HT1080 (cell line): ENCODE measurements around the gene C7. TPM values are rescaled to one million over a fixed set of nuclear protein-coding genes. Genes with fewer than 3 reads are reported as not detected.
A peak's percentile ranks its signal among the peaks of the same experiment; 100 is the strongest.

Experiments used
- DNase-seq: peaks from one replicate; pipeline ENCODE4 v3.0.0-alpha.2; 2015; ENCODE audit warnings: low read depth
- total RNA-seq: library from RNA; depleted of rRNA; stranded (reverse); fragments of >200 nt; shearing (Covaris generic); gene quantifications from 2 replicates; pipeline ENCODE4 v1.2.3, GENCODE V29; 2014

The C7 gene
- total RNA-seq, 1 experiment from 2014 or later, result not detected

GRCh38 chr5:40915341-40915926, 6.1 kb downstream of the C7 start:
- no peak for DNase-seq

GRCh38 chr5:40916226-40916625, 6.9 kb downstream of the C7 start:
- no peak for DNase-seq

- no peak for DNase-seq
These were observed 19.7 kb downstream of the C7 start for GRCh38 chr5:40928886-40929448.

DNA sequence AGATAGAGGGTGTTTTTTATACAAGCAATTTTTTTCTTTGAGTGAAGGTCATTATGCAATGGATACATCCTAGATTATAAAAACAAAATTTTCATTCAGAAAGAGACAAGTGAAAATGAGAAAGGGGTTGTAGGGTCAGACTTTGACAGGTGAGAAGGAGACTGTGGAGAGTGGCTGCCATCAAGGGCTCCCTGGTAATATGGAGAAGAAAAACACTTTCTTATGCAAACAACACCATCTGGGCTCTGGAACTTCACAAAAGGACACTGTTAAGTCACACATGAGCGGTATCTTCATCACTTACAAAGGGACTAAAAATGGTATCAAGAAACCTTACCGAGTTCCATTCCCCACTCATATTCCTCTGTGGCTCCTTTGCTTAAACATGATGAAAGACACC, 23.5 kb downstream of the C7 start:
- DNase-seq, result no peak

DNA sequence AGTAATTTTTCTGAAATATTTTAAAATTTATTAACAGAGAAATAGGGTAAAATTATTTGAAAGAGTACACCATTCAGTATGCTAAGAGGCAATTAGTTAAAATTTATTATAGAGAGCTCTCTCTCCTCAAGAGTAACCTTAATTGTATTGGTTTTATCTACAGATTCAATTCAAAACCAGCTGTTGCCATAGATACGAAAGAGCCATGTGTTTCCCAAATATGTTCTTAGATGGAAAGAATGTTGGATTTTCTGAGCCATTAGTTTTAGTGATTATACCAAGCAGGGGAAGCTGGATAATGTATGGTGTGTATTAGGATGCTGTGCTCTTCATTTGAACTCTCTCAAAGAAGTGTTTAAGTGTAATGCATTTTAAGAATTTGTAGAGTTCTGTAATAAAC, 27.8 kb downstream of the C7 start:
- DNase-seq, result no peak

- no peak for DNase-seq
These were observed 30.5 kb downstream of the C7 start for GRCh38 chr5:40939753-40940152.

DNA sequence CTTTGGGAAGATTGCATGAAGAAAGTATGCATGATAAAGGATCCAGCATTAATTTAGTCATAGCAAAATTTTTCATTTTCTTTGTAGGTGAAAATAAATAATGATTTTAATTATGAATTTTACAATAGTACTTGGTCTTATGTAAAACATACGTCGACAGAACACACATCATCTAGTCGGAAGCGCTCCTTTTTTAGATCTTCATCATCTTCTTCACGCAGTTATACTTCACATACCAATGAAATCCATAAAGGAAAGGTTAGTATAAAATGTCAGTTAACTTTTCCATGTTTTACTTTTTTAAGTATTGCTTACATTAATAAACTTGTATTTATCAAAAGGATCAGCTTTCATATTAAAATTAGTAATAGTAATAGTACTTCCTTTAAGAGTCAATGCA, 35.8 kb downstream of the C7 start:
- DNase-seq, result no peak

DNA sequence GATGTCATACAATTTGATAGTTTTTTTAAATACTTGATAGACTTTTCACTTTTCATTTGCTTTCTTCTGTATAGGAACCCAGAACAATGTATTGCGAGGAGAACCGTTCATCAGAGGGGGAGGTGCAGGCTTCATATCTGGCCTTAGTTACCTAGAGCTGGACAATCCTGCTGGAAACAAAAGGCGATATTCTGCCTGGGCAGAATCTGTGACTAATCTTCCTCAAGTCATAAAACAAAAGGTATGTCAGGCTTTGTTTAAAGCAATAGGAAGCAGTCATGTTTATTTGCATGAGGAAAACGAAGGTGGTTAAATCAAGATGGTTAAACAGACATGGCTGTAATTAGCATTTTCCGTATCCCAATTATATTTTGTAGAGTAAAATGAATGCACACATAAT, 46.0 kb downstream of the C7 start:
- DNase-seq, result no peak

GRCh38 chr5:40957048-40957447, 47.8 kb downstream of the C7 start:
- DNase-seq, result no peak

DNA sequence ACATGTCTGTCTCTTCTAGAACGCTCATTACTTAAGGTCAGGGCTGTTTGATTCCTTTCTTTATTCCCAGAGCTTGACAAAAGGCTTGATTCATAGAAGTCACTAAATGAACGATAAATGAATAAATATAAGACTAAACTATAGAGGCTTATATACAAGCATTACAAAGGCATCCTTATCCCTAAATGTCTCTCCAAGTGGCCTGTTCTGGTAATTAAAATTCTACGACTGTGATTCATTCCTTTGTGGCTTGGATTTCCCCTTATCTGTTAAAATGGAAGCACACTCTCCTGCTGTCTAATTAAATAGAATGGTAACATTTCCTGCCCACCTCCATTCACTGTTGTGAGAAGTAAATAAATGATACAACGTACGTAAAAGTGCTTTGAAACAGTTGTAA, 49.5 kb downstream of the C7 start:
- DNase-seq, result peak; percentile 56

DNA sequence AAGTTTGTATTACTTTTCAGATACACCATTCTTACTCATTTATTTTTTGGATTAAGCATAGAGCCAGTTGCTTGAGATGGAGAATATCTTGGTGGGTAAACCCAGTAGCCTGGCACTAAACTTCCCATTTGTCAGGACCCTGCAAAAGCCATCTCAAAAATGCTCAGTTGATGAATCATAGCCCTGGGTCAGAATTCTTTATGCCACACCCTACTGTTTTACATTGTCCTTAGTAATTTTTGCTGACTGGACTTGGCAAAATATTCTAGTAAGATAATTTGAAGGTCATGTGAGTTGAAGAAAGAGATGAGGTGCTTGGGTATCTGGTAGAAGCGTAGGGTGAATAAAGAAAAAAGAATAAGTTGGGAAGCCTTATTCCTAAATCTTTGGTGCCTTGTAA, 50.7 kb downstream of the C7 start:
- peak; percentile 64 for DNase-seq

GRCh38 chr5:40962207-40962955, 53.1 kb downstream of the C7 start:
- DNase-seq, result peak; percentile 17

- no peak for DNase-seq
These were observed 63.1 kb downstream of the C7 start for GRCh38 chr5:40972434-40972833.

DNA sequence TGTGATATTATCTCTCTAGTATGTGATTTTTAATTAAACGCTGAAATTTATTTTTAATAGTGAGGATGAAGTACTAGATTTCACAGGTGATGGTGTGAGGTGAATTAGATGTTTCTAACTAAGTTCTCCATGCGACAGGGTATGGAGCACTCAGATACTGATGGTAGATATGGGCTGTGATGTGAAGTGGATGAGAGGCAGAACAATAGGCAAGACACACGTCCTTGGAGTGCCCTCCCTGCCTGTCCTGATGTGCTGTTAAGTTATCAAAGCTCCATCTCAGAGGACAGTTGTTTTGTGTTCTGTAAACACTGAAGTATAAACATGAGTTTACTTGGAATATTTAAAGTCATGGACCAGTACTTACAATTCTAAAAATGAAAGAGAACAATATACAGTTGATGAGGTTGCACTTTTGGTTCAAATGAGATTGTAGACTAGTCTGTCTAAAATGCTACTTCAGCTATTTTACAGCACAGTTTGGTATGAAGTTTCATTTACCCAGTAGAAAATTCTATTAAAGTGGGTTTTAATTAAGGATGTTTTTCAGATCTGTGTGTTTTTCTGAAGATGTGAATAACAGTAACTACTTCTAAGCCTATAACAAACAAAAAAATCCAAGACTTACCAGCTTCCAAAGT, 64.2 kb downstream of the C7 start:
- DNase-seq, result no peak

DNA sequence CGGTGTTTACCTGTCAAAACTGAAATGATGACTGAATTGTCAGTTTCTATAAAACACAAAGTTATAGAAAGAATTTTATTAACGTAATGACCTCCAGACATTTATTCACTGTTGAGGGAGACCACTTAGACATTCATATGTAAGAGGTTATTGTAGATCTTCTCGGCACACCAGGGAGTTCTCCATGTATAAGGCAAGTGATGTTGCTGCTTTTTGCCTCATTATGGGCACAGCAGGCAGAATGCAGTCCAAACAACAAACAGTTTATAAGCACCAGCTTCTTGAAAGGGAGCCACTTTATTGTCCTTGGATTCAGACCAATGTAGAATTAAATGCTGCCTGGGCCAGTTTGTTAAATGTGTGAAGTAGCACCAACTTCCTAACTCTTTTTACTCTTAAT, 66.7 kb downstream of the C7 start:
- DNase-seq, result no peak

- DNase-seq, result no peak
These were observed 67.5 kb downstream of the C7 start for GRCh38 chr5:40976836-40977235.

DNA sequence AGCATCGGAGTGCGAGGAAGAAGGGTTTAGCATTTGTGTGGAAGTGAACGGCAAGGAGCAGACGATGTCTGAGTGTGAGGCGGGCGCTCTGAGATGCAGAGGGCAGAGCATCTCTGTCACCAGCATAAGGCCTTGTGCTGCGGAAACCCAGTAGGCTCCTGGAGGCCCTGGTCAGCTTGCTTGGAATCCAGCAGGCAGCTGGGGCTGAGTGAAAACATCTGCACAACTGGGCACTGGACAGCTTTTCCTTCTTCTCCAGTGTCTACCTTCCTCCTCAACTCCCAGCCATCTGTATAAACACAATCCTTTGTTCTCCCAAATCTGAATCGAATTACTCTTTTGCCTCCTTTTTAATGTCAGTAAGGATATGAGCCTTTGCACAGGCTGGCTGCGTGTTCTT, 72.1 kb downstream of the C7 start:
- no peak for DNase-seq

- peak; percentile 18 for DNase-seq
These were observed 74.5 kb downstream of the C7 start for GRCh38 chr5:40983781-40984180.

DNA sequence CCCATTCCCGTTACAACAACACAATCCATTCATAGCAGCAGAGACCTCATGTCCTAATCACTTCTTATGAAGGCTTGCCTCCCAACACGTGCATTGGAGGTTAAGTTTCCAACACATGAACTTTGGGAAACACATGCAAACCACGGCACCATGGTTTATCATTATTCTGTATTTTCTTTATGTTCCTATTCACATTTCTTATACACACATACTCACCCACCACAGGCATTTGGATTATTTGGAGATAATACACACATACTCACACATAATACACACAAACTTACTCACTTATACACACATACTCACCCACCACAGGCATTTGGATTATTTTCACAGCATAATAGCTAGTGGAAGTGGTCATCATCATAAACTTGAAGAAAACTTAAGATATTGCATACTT, 75.6 kb downstream of the C7 start:
- DNase-seq, result peak; percentile 48

GRCh38 chr5:40985501-40985900, 76.2 kb downstream of the C7 start:
- DNase-seq, result no peak

GRCh38 chr5:40986666-40987065, 77.4 kb downstream of the C7 start:
- DNase-seq, result no peak

GRCh38 chr5:40987349-40987748, 78.1 kb downstream of the C7 start:
- no peak for DNase-seq
